G401 (cell line): ENCODE results near the gene IKZF1. TPM values are rescaled to one million over a fixed set of nuclear protein-coding genes. Genes with fewer than 3 reads are reported as not detected.

ENCODE experiments used
- DNase-seq: peaks from one replicate; pipeline ENCODE4 v3.0.0-alpha.2; 2015; ENCODE audit warnings: low spot score
- in situ Hi-C: cut with HindIII; loops from 2 replicates; pipeline ENCODE4 v1.10.0; 2016; ENCODE audit warnings: low sequenced_read_pairs, mixed read lengths
- total RNA-seq: library from RNA; depleted of rRNA; stranded (reverse); fragments of >200 nt; shearing (Covaris generic); gene quantifications from 2 replicates; pipeline ENCODE4 v1.2.3, GENCODE V29; 2014

IKZF1 gene
- total RNA-seq, 1 experiment from 2014 or later = not detected

DNA sequence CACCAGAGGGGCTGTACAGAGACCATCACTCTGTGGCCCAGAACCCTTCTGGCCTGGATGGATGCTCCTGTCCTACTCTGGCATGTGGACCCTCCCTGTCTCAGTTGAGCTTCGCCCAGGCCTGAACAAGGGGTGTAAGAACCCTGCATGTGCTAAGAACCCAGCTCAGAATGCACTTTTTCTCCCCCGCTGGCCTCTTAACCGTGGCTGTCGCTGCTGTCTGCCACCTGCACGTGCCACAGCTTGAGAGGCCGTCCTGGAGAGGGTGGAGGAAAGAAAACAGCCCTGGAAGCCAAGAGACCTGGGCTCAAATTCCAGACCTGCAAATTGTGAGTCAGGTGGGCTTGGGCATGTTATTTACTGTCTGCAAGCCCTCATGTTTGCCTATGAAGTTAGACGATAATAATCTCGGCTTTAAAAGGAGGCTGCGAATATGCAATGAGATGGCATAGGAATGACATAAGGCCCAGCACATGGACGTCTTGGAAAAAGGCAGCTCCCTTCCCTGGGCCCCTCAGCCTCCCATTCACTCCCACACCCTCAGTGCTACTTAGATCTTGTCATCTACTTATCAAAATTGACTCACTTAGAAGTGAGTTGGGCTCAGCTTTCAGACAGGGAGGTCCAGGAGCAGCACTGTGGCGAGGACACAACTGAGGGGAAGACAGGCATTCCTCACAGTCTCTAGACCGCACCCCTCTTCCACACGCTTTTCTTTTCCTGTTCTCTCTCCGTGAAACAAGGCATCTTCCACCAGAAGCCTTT lies 114.2 kb downstream of the IKZF1 start:
- in situ Hi-C loops = no loop called here
- DNase-seq = no peak

DNA sequence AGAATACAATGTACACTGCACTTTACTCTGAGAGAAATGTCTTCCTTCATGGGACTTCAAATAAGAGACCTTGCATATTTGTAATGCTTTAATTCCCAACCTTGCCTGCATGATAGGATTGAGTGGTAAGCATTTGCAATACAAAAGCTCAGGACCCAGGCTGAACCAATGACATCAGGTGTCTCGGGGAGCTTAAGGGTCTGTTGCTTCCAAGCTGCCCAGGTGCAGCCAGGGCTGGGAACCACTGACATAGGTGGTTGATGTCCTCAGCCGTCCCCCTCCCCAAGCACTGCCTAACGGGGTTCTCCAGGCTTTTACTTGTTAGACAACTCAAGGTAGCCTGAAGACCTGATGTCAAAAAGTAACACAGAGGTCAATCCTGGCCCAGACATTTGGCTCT lies 116.5 kb downstream of the IKZF1 start:
- no peak for DNase-seq
- in situ Hi-C loops = no loop called here

DNA sequence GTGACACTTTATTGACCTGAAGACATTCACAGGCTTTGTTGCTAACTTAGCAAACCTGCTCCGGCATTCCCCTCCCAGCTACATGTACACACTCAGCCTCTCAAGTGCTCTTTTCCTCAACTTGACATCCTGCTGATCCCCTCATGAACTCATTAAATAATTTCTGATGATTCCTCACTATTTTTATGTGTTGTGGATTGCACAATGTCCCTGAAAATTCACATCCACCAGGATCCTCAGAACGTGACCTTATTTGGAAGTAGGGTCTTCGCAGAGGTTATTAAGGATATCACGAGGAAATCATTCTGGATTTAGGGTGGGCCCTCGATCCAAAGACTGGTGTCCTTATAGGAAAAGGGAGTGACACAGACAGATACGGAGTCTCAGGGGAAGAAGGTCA lies 118.3 kb downstream of the IKZF1 start:
- DNase-seq = no peak
- in situ Hi-C loops = no loop called here

DNA sequence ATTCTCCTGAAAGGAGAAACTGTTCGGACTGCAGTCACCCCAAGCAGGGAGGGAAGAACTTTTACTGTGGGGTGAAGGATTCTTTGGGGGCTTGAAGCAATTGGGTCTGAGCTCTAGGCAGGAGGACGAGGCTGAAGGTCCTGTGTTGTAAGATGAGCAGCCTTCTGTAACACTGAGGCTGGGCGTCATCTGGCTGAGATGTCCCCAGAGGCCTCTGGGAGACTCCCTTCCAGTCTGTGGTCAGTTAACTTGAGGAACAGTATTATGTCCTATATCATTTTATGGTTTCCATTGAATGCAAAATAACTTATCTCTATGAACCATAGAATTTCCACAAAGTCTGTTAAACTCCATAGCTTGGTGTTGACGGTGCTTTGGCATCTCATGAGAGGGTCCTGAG lies 119.3 kb downstream of the IKZF1 start:
- DNase-seq = no peak
- in situ Hi-C loops = no loop called here

DNA sequence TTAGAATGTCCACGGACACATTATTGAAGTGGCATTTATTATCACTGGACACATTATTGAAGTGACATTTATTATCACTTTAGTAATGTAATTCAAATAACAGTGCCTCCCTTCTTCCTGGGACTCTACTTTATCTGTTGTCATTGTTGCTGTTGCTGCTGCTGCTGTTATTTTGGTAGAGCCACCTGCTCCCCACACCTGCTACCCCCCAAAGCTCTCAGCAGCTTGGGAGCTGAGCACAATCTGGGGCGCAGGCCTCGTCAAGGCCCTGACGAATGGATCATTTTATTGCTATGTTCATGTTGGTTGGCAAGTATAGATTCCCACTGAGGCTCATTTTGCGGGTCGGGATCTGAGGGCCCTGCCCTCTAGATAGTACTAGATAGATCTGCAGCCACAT lies 120.8 kb downstream of the IKZF1 start:
- in situ Hi-C loops = no loop called here
- no peak for DNase-seq

DNA sequence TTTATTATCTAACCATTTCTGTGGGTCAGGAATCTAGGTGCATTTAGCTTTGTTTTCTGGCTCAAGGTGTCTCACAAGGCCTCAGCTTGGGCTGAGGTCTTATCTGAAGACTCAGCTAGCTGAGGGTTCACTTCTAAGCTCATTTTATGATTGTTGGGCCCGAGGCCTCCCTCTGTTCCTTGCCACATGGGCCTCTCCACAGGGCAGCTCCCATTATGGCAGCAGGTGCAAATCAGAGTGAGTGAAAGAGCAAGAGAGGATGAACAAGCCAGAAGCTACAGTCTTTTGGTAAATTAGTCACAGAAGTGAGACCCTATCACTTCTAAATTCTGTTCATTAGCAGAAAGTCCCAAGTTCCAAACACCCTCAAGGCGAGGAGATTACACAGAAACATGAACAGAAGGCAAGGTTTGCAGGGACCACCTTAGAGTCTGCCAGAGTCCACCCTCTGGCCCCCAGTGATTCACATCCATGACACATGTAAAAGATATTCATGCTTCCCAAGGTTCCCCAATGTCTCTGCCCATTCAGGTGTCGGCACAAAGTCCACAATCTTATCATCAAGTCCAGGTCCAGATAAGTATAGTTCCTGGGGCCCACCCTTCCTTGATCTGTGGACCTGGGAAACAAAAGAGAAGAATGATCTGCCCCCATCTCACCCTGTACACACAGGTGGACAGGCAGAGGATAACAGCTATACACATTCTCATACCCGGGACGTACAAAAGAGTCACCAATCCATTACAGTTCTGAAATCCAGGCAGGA lies 121.9 kb downstream of the IKZF1 start:
- DNase-seq = no peak
- in situ Hi-C loops = no loop called here

DNA sequence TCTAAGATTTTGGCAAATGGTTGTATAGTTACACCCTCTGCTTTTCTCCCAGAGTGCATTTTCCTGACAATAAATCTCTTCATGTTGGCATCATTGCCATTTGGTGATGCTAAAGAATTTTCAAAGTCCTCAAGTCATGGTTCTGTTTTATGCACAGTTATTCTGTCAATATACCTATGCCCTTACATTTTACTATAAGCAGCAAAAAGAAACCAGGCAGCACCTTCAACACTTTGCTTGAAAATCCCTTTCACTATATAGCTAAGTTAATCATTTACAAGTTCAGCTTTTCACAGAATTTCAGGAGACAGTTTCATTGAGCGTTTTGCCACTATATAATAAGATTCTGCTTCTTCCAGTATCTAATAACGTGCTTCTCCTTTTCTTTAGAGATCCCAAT lies 123.0 kb downstream of the IKZF1 start:
- DNase-seq = no peak
- in situ Hi-C loops = no loop called here

DNA sequence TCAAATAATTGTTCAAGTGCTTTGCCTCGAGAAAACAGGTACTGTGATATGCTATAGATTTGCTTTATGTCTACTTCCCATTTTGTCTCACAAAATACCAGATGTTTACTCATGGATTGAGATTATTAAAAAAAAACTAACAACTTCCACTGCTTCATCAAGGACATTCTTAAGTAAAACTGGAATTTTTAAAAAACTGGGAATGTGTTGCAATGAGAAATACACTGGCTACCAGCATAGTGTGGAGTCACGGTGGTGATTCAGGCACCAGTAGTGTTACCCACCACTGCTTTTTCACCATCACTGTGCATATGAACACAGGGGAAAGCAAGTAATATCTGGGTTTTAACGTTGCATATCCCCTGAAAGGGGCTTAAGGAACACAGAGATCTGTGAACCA lies 124.4 kb downstream of the IKZF1 start:
- DNase-seq = no peak
- in situ Hi-C loops = no loop called here

DNA sequence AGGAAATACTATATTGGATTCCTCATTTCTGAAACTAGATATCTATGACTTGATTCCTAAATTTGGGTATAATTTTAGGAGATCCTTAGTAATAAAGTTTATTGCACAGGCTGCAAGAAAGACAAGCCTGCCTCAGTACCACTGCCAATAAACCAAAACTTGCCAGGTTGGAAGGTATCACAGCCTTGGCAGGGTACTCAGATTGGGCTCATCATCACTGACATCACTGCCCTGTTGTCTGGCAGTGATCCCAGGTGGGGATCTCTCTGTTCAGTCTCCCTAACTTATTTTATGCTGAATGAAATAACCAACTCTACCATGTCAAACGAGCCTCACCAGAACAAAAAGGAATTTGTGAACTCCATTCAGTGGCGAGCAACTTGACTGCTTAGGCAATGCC lies 126.8 kb downstream of the IKZF1 start:
- DNase-seq = peak; percentile 63
- in situ Hi-C loops = no loop called here

DNA sequence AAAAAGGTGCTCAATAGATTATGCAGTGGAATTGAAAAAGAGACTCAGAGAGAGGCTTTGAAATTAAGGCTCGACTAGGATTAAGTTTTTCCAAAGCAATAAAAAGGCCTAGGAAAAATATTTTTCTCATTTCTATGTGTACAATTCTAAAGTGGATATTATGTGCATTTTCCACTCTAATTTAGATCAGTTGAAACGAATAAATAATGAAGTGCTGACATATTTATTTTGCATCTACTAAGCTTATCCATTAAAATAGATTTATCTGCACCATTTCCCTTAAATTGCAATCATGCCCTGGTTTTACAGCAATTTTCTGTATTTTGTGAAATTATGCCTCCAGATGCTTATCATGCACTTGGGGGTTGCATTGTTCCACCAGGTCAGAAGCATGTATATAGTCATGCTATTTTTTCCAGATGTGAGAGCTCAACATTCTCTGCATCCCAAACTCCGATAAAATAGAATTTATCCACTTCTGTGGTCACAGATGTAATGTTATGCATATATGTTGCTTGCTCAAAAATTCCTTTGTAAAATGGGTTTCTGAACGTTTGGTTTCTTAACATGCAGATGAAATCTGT lies 127.3 kb downstream of the IKZF1 start:
- in situ Hi-C loops = no loop called here
- DNase-seq = no peak

DNA sequence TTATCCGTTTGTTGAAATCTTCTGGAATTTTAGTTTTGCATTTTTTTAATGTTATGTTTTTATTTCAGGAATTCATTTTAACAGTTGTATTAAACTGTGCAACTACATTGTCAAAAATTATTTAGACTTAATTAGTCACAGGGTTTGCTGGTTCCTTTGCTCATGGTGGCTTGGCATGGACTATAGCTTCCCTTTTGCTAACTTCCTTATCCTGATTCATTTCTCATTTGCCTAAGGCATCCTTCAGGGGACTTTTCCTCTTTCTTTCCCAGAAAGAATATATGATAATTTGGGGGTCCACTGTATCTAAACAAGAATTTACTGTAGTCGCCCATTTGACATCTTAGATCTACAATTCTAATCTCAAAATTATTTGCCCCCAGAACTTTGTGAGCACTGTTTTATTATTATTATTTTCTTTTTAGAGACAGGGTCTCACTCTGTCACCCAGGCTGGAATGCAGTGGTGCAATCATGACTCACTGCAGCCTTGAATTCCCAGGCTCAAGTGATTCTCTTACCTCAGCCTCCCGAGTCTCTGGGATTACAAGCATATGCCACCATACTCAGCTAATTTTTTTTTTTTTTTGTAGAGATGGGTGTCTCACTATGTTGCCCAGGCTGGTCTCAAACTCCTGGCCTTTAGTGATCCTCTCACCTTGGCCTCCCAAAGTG lies 131.8 kb downstream of the IKZF1 start:
- in situ Hi-C loops = no loop called here
- no peak for DNase-seq

DNA sequence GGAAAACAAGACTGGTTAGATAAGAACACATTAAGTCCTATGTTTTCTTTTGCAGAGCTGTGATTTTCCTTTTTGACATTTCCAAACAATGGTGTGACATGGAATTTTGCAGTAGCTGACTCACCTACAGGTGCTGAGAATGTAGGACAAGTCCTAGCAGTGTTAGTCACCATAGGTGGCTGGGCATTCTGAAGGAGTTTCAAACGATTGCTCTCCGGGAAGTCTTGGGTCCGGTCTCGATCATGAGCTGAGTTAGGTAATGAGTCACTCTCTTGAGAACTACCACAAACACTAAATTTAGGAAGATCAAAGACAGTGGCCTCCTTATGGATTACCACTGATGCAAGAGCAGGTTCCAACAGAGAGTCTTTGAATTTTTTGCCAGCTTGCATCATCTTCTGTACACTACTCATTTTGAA lies 142.0 kb downstream of the IKZF1 start:
- no peak for DNase-seq
- in situ Hi-C loops = no loop called here

DNA sequence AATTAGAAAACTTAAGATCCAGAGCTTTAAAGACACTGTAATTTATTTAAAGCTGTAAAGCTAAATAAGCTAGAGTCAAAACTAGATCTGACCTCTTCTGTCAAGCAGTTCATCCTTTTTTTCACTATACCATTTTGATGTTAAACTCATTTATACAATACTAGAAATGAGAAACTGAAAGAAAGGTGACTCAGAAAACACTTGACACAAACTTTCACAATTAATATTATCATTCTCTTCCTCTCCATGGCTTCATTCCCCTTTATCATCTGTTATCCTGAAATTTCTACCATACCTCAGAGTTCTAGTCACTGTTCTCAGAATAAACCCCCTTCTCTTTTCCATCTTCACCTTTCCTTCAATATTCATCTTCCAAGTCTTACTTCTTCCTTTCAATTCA lies 144.3 kb downstream of the IKZF1 start:
- in situ Hi-C loops = no loop called here
- DNase-seq = no peak

DNA sequence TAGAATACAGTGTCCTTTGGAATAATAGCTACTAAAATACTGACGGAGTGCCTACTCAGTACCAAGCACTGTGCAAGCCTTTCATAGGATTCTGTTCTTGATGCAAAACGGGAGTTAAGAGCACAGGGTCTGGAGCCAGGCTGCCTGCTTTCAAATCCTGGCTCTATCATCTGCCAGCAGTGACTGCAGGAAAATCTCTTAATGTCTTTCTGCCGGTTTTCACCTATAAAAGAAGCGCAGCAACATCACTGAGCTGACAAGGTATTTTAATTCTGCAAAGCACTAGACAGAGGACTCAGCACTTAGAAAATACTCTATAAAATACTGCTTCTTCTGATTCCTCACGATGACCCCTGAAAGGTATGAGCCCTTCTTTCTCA lies 145.0 kb downstream of the IKZF1 start:
- peak; percentile 20 for DNase-seq
- in situ Hi-C loops = no loop called here

DNA sequence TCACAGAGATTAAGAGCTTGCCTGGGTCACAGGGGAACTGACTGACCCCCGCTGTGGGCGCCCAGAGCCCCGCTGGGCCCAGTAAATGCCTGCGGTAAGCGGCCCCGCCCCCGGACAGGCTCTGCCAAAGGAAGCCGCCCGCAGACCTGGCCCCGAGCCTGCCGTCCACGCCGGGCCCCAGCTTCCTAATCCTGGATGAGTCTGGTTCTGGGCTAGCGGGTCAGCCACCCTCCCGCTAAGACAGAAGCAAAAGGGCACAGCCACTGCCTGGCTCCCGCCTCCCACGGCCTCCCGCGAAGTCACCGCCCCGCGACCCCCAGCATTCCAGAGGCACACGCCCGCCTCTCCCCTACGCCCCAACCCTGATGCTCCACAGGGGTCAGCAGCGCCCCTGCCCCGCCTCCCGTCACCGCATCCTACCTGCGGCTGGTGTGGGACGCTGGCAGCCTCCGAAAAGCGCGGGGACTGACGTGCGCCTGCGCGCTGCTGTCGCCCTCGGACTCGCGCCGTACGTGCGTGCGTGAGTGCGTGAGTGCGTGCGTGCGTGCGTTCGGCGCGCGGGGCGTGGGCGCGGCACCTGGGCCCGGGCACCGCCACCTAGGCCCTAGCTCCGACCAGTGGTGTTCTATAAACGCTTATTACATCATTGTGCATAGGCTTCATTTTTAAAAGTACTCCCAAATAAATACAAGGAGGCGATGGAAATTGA lies 145.5 kb downstream of the IKZF1 start, which contains the start of gene FIGNL1:
FIGNL1 (minus strand) TSS at position 470 of the 709 bp plus-strand sequence. CDS start 3,063 bp downstream, outside the sequence.
- in situ Hi-C loops = no loop called here
- DNase-seq = peak; percentile 84

DNA sequence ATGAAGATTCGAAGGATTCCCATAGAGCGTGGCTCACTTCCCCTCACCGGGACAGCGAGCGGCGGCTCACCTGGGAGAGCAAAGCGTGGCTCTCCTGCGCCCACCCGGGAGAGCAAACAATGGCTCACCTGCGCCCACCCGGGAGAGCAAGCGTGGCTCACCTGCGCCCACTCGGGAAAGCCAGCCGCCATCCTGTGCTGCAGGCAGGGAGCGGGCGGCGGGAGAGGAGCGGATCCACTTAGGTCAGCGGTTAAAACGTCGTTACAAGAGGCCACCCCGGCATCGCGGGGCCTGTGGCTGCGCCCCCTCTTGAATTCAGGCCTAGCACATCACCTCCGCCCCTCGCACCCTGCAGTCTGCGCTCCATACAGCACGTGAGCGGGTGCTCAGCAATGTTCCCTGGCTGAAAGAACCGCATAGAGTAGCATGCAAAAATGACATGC lies 146.1 kb downstream of the IKZF1 start:
- in situ Hi-C loops = no loop called here

More for the DNA sequence above, 146.1 kb downstream of the IKZF1 start:
- no peak for DNase-seq
